ENCODE data around the gene CHMP1A. TPM values are rescaled to one million over a fixed set of nuclear protein-coding genes. Genes with fewer than 3 reads are reported as not detected.
"Not testable (repeated sequence)": the region's sequence is repeated elsewhere in the genome, so short reads cannot be mapped to it uniquely, and the experiment has no call there.

The CHMP1A gene
- total and polyA plus RNA-seq, 9 donors: 13.2 to 76.8 (median 49.2) TPM

GRCh38 chr16:89669755-89670154, 12.2 kb upstream of the CHMP1A start:
- no peak for TF ChIP-seq CTCF (IDR thresholded peaks at IDR 0.05)
- TF ChIP-seq EP300 (IDR thresholded peaks at IDR 0.05): no peak
- H3K27me3 ChIP-seq: no peaks in the 10 kb centered on the region
- H3K9me3 ChIP-seq: no peaks in the 10 kb centered on the region
- no peak overlapping the region for H3K4me3 ChIP-seq
- intact Hi-C loops (cut with DNase I): no loop called here
- no peaks in the 10 kb centered on the region for H3K36me3 ChIP-seq
- H3K27ac ChIP-seq: no peak overlapping the region
- WGBS, 3 donors: 84 to 92% (median 89%) methylated on average over 8 to 13 of the region's 13 CpGs
- H3K4me1 ChIP-seq (ENCODE audit: insufficient read depth): no peaks in the 10 kb centered on the region
- DNase-seq: no peak

GRCh38 chr16:89668790-89669158, 11.3 kb upstream of the CHMP1A start:
- Histone ChIP-seq H3K4me3 (no peak overlapping the region), H3K27me3 (no peaks in the 10 kb centered on the region), H3K27ac (no peak overlapping the region)

GRCh38 chr16:89667633-89668032, 10.1 kb upstream of the CHMP1A start:
- no peaks in the 10 kb centered on the region for H3K4me1 ChIP-seq (ENCODE audit: insufficient read depth)
- no peaks in the 10 kb centered on the region for H3K36me3 ChIP-seq
- no peak for DNase-seq
- no peak overlapping the region for H3K4me3 ChIP-seq
- H3K27me3 ChIP-seq: no peaks in the 10 kb centered on the region
- no peak overlapping the region for H3K27ac ChIP-seq
- intact Hi-C loops (cut with DNase I): no loop called here
- TF ChIP-seq POLR2A (IDR thresholded peaks at IDR 0.05): no peak
- TF ChIP-seq EP300 (IDR thresholded peaks at IDR 0.05): no peak
- no peak for TF ChIP-seq CTCF (IDR thresholded peaks at IDR 0.05)
- WGBS, 3 donors: 76 to 86% (median 78%) methylated on average over 9 of the region's 9 CpGs
- H3K9me3 ChIP-seq: no peaks in the 10 kb centered on the region

More at GRCh38 chr16:89668790-89669158, 11.3 kb upstream of the CHMP1A start:
- DNase-seq: no peak
- TF ChIP-seq CTCF (IDR thresholded peaks at IDR 0.05): no peak
- TF ChIP-seq POLR2A (IDR thresholded peaks at IDR 0.05): no peak
- WGBS, 3 donors: 57 to 69% (median 67%) methylated on average over 5 of the region's 5 CpGs
- Histone ChIP-seq H3K4me1 (ENCODE audit: insufficient read depth) (no peaks in the 10 kb centered on the region), H3K36me3 (no peaks in the 10 kb centered on the region), H3K9me3 (no peaks in the 10 kb centered on the region)
- intact Hi-C loops (cut with DNase I): no loop called here

- 40 to 58% (median 43%) methylated on average over 7 of the region's 7 CpGs for WGBS, 3 donors
- H3K4me3 ChIP-seq; H3K27ac ChIP-seq; H3K36me3 ChIP-seq; intact Hi-C loops (cut with DNase I); H3K27me3 ChIP-seq; H3K9me3 ChIP-seq; H3K4me1 ChIP-seq (ENCODE audit: insufficient read depth); DNase-seq: not testable (repeated sequence)
Measured at GRCh38 chr16:89667000-89667399, 9.5 kb upstream of the CHMP1A start.

GRCh38 chr16:89664238-89664637, 6.7 kb upstream of the CHMP1A start:
- H3K4me1 ChIP-seq (ENCODE audit: insufficient read depth); H3K4me3 ChIP-seq; intact Hi-C loops (cut with DNase I); DNase-seq; H3K27me3 ChIP-seq; H3K36me3 ChIP-seq; H3K27ac ChIP-seq; H3K9me3 ChIP-seq: not testable (repeated sequence)
- 29 to 42% (median 39%) methylated on average over 10 to 11 of the region's 11 CpGs for WGBS, 3 donors

GRCh38 chr16:89661215-89661614, 3.7 kb upstream of the CHMP1A start:
- Histone ChIP-seq H3K27me3 (no peaks in the 10 kb centered on the region), H3K9me3 (no peaks in the 10 kb centered on the region), H3K4me3 (no peak overlapping the region), H3K27ac (no peak overlapping the region), H3K4me1 (ENCODE audit: insufficient read depth) (peaks cover 13% of the 10 kb centered on the region), H3K36me3 (no peaks in the 10 kb centered on the region)
- intact Hi-C loops (cut with DNase I): no loop called here
- no peak for TF ChIP-seq EP300 (IDR thresholded peaks at IDR 0.05)
- TF ChIP-seq CTCF (IDR thresholded peaks at IDR 0.05): no peak
- TF ChIP-seq POLR2A (IDR thresholded peaks at IDR 0.05): no peak
- no peak for DNase-seq
- WGBS, 3 donors: 92 to 95% (median 92%) methylated on average over 9 of the region's 9 CpGs

Measured in ovary (tissue), 9 donors.